HepG2 (cell line): ENCODE data around the gene HECTD1. TPM values are rescaled to one million over a fixed set of nuclear protein-coding genes. Genes with fewer than 3 reads are reported as not detected.

Experiments used
- AGO1 ChIP-seq: fragments of 200-400 bp; formaldehyde crosslinking; IDR thresholded peaks from 2 replicates; pipeline ENCODE4 v1.6.1; 2017; ENCODE audit warnings: mild to moderate bottlenecking, low read depth, low read length, moderate library complexity; ENCODE audit not compliant: poor library complexity, severe bottlenecking
- BRF2 ChIP-seq: sonication (generic); formaldehyde crosslinking; IDR thresholded peaks from 2 replicates; pipeline ENCODE4 v1.8.1; 2022; ENCODE audit warnings: mild to moderate bottlenecking, missing genetic modification reagents
- FOXA3 ChIP-seq: IDR thresholded peaks from 2 replicates; pipeline ENCODE4 v1.6.1; 2016; ENCODE audit warnings: missing genetic modification reagents, missing compliant biosample characterization
- FOXO4 ChIP-seq: sonication (generic); formaldehyde crosslinking; conservative IDR thresholded peaks from 2 replicates; pipeline ENCODE4 v1.8.1; 2023; ENCODE audit warnings: missing genetic modification reagents
- GTF3A ChIP-seq: sonication (generic); formaldehyde crosslinking; conservative IDR thresholded peaks from 2 replicates; pipeline ENCODE4 v1.4.0; 2020; ENCODE audit warnings: mild to moderate bottlenecking, missing genetic modification reagents
- HOMEZ ChIP-seq: IDR thresholded peaks from 2 replicates; pipeline ENCODE4 v1.6.1; 2016; ENCODE audit warnings: low read depth
- IKZF1 ChIP-seq: fragments of 450-650 bp; IDR thresholded peaks from 2 replicates; pipeline ENCODE4 v1.7.1; 2016
- LCORL ChIP-seq, 2 experiments: fragments of 450-650 bp in 1 of 2; sonication (generic) in 1 of 2; formaldehyde crosslinking in 1 of 2; IDR thresholded peaks; 2 replicates each; pipeline versions ENCODE4 v1.5.0 to v1.6.1; 2017 to 2020; ENCODE audit warnings: antibody characterized with exemption in 1 of 2, missing genetic modification reagents in 1 of 2
- NFRKB ChIP-seq: fragments of 450-650 bp; IDR thresholded peaks from 2 replicates; pipeline ENCODE4 v1.6.1; 2017
- NR1H2 ChIP-seq: sonication (generic); formaldehyde crosslinking; IDR thresholded peaks from 2 replicates; pipeline ENCODE4 v1.8.1; 2022; ENCODE audit warnings: low read depth, missing genetic modification reagents, borderline replicate concordance
- PCBP2 ChIP-seq: fragments of 200-400 bp; formaldehyde crosslinking; optimal IDR thresholded peaks from 2 replicates; pipeline ENCODE3; 2018; ENCODE audit warnings: low read length, low read depth; ENCODE audit not compliant: poor library complexity, severe bottlenecking
- RXRB ChIP-seq: IDR thresholded peaks from 2 replicates; pipeline ENCODE4 v1.6.1; 2016; ENCODE audit warnings: borderline replicate concordance, missing genetic modification reagents, missing compliant biosample characterization
- SAP130 ChIP-seq: IDR thresholded peaks from 2 replicates; pipeline ENCODE4 v1.6.1; 2016; ENCODE audit warnings: low read depth
- SSRP1 ChIP-seq: IDR thresholded peaks from 2 replicates; pipeline ENCODE4 v1.6.1; 2016; ENCODE audit warnings: control low read depth
- YEATS2 ChIP-seq: sonication (generic); formaldehyde crosslinking; IDR thresholded peaks from 2 replicates; pipeline ENCODE4 v1.4.0; 2020; ENCODE audit warnings: missing genetic modification reagents, borderline replicate concordance
- ZBTB2 ChIP-seq: sonication (generic); formaldehyde crosslinking; IDR thresholded peaks from 2 replicates; pipeline ENCODE4 v1.8.0; 2022; ENCODE audit warnings: low read depth, missing genetic modification reagents
- ZFP36L2 ChIP-seq: sonication (generic); formaldehyde crosslinking; IDR thresholded peaks from 2 replicates; pipeline ENCODE4 v1.4.0; 2020; ENCODE audit warnings: missing genetic modification reagents
- ZFX ChIP-seq: sonication (generic); formaldehyde crosslinking; IDR thresholded peaks from 2 replicates; pipeline ENCODE4 v1.4.0; 2020; ENCODE audit warnings: mild to moderate bottlenecking, low read depth, missing genetic modification reagents, moderate library complexity
- ZNF292 ChIP-seq: sonication (generic); formaldehyde crosslinking; IDR thresholded peaks from 2 replicates; pipeline ENCODE4 v1.8.1; 2022; ENCODE audit warnings: mild to moderate bottlenecking, low read depth, missing genetic modification reagents, borderline replicate concordance
- ZNF30 ChIP-seq: sonication (generic); formaldehyde crosslinking; IDR thresholded peaks from 2 replicates; pipeline ENCODE4 v1.5.0; 2020; ENCODE audit warnings: mild to moderate bottlenecking, missing genetic modification reagents
- ZNF709 ChIP-seq: sonication (generic); formaldehyde crosslinking; IDR thresholded peaks from 2 replicates; pipeline ENCODE4 v1.5.0; 2020; ENCODE audit warnings: mild to moderate bottlenecking, missing genetic modification reagents
- polyA plus RNA-seq, 8 experiments: library from polyadenylated mRNA; depleted of rRNA in 3 of 8; stranded (reverse) in 7 of 8; unstranded in 1 of 8; fragments of >200 nt; fragmentation: Illumina TruSeq in 4 of 8; extraction: Trizol in 4 of 8; gene quantifications; 2 replicates each; pipeline versions ENCODE4 v1.2.1 to v1.2.3, GENCODE V29; 2011 to 2016; ENCODE audit warnings: low read depth in 4 of 8, missing spikeins in 1 of 8, mixed read lengths in 1 of 8; ENCODE audit not compliant: insufficient read depth in 1 of 8
- total RNA-seq, 5 experiments: library from RNA; depleted of rRNA; stranded (reverse); fragments of >200 nt; fragmentation: Illumina TruSeq; extraction: Trizol; gene quantifications; 2 replicates each; pipeline ENCODE4 v1.2.3, GENCODE V29; 2016; ENCODE audit warnings: low read depth in 1 of 5

Gene HECTD1
- total and polyA plus RNA-seq, 2 of the 13 experiments (the other 11 are each of a cell fraction or from before 2014, with no cell fraction given) = 312 to 560 TPM

DNA sequence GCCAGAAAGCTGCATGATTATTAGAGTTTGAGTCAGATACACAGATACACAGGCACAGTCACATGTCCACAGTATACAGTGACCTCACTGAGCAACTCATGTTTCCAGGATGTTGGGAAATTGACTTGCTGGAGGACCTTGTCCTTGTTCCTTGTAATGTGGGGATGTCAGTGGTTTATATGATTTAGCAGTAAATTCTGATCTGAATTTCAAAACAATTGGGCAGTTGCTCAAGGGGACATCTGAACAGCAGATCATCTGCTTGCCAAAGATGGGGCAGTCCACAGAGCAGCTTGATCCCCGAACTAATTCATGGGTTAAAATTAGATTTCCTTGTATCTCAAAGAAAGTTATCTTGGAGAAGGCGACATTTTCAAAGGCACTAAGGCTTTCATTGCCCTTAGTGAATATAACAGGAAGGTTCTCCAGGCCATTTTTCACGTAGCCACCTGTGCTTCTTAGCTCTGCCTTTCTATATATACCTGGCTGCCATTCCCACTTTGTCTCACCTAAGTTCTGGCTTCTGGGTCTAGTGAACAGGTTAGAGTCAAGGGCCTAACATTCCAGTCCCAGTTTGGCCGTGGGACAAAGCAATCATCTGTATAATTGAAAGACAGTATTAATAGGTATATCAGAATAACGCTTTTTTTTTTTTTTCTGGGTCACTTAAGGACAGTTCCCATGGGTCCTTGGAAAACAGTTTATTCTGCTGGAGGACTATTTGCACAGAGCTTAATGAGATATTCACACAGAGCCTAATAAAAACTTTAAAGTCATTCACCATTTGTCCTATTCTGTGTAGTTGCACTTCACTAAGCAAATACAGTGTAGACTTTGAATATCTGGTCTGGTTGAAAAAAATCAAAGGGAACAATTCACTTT lies 116.5 kb downstream of the HECTD1 start (continued):
- TF ChIP-seq AGO1 = no peak
- TF ChIP-seq RXRB (CRISPR knock-in tag) = peak; percentile 100
- TF ChIP-seq HOMEZ (CRISPR knock-in tag) = peak; percentile 96; the same call in 1 of the 2 replicates
- no peak for TF ChIP-seq PCBP2
- 0 out of 2 replicates have a peak, but pooled peaks have one; percentile 36 for TF ChIP-seq GTF3A (CRISPR knock-in tag)
- 0 out of 2 replicates have a peak, but pooled peaks have one; percentile 79 for TF ChIP-seq ZNF30
- TF ChIP-seq FOXO4 = 0 out of 2 replicates have a peak, but pooled peaks have one; percentile 15
- no peak for TF ChIP-seq ZFP36L2 (CRISPR knock-in tag)
- peak; percentile 92 for TF ChIP-seq SAP130 (CRISPR knock-in tag)
- TF ChIP-seq YEATS2 = peak; percentile 52; the same call in 1 of the 2 replicates
- peak; percentile 65; the same call in 1 of the 2 replicates for TF ChIP-seq ZNF292
- TF ChIP-seq ZNF709 = no peak
- no peak for TF ChIP-seq NFRKB
- TF ChIP-seq BRF2 (CRISPR knock-in tag) = 0 out of 2 replicates have a peak, but pooled peaks have one; percentile 48
- TF ChIP-seq LCORL (IDR thresholded peaks at IDR 0.05) = no peak
- peak; percentile 70; the same call in 1 of the 2 replicates for TF ChIP-seq LCORL (CRISPR knock-in tag; IDR thresholded peaks at IDR 0.05)
- TF ChIP-seq FOXA3 = peak; percentile 78
- no peak for TF ChIP-seq ZBTB2 (CRISPR knock-in tag)
- peak; percentile 70 for TF ChIP-seq ZFX (CRISPR knock-in tag)
- no peak for TF ChIP-seq NR1H2 (CRISPR knock-in tag)
- peak; percentile 14; the same call in 1 of the 2 replicates for TF ChIP-seq SSRP1 (CRISPR knock-in tag)
- no peak for TF ChIP-seq IKZF1
